ENCODE data around the gene DCTN5. TPM values are rescaled to one million over a fixed set of nuclear protein-coding genes. Genes with fewer than 3 reads are reported as not detected.

DCTN5 gene
- total and polyA plus RNA-seq, 2 of the 13 experiments (the other 11 are each of a cell fraction or from before 2014, with no cell fraction given) = 105 to 207 TPM

- TF ChIP-seq, protein P1, sequence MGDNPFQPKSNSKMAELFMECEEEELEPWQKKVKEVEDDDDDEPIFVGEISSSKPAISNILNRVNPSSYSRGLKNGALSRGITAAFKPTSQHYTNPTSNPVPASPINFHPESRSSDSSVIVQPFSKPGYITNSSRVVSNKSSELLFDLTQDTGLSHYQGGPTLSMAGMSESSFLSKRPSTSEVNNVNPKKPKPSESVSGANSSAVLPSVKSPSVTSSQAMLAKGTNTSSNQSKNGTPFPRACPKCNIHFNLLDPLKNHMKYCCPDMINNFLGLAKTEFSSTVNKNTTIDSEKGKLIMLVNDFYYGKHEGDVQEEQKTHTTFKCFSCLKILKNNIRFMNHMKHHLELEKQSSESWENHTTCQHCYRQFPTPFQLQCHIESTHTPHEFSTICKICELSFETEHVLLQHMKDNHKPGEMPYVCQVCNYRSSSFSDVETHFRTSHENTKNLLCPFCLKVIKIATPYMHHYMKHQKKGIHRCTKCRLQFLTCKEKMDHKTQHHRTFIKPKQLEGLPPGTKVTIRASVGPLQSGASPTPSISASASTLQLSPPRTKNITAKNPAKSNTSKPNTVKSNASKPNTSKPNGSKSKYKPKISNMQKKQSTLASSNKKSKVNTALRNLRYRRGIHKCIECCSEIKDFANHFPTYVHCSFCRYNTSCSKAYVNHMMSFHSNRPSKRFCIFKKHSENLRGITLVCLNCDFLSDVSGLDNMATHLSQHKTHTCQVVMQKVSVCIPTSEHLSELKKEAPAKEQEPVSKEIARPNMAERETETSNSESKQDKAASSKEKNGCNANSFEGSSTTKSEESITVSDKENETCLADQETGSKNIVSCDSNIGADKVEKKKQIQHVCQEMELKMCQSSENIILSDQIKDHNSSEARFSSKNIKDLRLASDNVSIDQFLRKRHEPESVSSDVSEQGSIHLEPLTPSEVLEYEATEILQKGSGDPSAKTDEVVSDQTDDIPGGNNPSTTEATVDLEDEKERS (CRISPR knock-in tag; IDR thresholded peaks at IDR 0.05) = no peak
- TF ChIP-seq ZNF333 (CRISPR knock-in tag; IDR thresholded peaks at IDR 0.05; ENCODE audit: borderline replicate concordance) (no peak), ZNF557 (CRISPR knock-in tag; IDR thresholded peaks at IDR 0.05) (no peak), ZNF501 (CRISPR knock-in tag; IDR thresholded peaks at IDR 0.05) (no peak), AHDC1 (CRISPR knock-in tag; IDR thresholded peaks at IDR 0.05; ENCODE audit: borderline replicate concordance) (no peak), MTA1 (CRISPR knock-in tag; IDR thresholded peaks at IDR 0.05; ENCODE audit: borderline replicate concordance) (0 out of 2 replicates have a peak, but pooled peaks have one; percentile 30), HNRNPK (IDR thresholded peaks at IDR 0.05; ENCODE audit: low read depth, low read length, poor library complexity, severe bottlenecking) (no peak), ZNF746 (CRISPR knock-in tag; IDR thresholded peaks at IDR 0.05) (no peak), ZNF816 (CRISPR knock-in tag; IDR thresholded peaks at IDR 0.05; ENCODE audit: borderline replicate concordance) (no peak), SMARCE1 (IDR thresholded peaks at IDR 0.05; ENCODE audit: borderline replicate concordance) (no peak), ZNF407 (CRISPR knock-in tag; IDR thresholded peaks at IDR 0.05; ENCODE audit: not compliant biosample characterization) (no peak)
These were observed 48.3 kb downstream of the DCTN5 start (continued) for GRCh38 chr16:23689442-23690187.
